Esophagus squamous epithelium (tissue), 4 donors: ENCODE measurements around the gene CHST11.

Experiments used
- POLR2A ChIP-seq, 4 donors: fragments of 450-650 bp; IDR thresholded peaks; one replicate each; pipeline ENCODE4 v1.6.1; 2017; ENCODE audit warnings: antibody characterized with exemption in 4 of 4, mild to moderate bottlenecking in 4 of 4, moderate library complexity in 3 of 4
- TF ChIP-seq, protein P1 (sequence below), 6 experiments: fragments of 450-650 bp in 4 of 6; fragments of 200-600 bp in 2 of 6; sonication (generic) in 2 of 6; IDR thresholded peaks; one replicate each; pipeline ENCODE4 v1.5.1; 2016 to 2019; ENCODE audit warnings: antibody characterized with exemption in 6 of 6, mild to moderate bottlenecking in 4 of 6, moderate library complexity in 4 of 6

DNA sequence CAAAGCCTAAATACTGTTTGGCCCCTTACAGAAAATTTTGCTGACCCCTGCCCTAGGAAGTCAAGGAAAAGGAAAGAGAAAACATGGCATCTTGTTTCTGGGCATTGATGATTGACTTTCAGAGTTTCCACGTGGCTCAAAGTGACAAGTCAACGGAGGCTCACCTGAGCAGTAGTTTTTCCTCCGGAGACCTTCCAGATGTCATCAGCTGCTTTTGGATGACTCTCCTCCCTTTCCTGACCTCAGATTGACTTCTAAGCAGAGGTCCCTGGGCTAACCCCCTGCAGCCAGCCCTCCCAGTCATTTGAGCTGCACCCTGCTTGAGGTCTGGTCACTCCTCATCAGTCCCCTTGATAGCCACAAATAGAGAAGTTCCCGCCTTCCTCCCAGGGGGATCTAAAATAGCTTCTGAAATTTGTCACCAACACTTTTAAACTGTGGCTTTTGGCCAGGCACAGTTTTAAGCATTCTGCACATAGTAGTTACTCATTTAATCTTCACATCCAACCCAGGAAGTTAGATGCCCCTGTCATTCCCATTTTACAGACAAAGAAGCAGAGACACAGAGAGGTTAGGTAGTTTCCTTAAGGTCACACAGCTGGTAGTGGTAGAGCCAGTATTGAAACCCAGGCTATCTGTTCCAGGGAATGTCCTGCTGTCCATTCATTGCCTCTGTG lies 143.4 kb downstream of the CHST11 start:
- TF ChIP-seq, protein P1, sequence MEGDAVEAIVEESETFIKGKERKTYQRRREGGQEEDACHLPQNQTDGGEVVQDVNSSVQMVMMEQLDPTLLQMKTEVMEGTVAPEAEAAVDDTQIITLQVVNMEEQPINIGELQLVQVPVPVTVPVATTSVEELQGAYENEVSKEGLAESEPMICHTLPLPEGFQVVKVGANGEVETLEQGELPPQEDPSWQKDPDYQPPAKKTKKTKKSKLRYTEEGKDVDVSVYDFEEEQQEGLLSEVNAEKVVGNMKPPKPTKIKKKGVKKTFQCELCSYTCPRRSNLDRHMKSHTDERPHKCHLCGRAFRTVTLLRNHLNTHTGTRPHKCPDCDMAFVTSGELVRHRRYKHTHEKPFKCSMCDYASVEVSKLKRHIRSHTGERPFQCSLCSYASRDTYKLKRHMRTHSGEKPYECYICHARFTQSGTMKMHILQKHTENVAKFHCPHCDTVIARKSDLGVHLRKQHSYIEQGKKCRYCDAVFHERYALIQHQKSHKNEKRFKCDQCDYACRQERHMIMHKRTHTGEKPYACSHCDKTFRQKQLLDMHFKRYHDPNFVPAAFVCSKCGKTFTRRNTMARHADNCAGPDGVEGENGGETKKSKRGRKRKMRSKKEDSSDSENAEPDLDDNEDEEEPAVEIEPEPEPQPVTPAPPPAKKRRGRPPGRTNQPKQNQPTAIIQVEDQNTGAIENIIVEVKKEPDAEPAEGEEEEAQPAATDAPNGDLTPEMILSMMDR (IDR thresholded peaks at IDR 0.05) = no peak
- no peak for TF ChIP-seq POLR2A (IDR thresholded peaks at IDR 0.05)
